Stimulated activated CD4-positive, alpha-beta T cell treated with anti-CD3 and anti-CD28 coated beads, Interleukin-1b, Interleukin-23, amount 100 ng/mL, for 4 hours (primary cell): ENCODE results near the gene PPP1R36.
"Not testable (repeated sequence)": the region's sequence is repeated elsewhere in the genome, so short reads cannot be mapped to it uniquely, and the experiment has no call there.

Experiments
- DNase-seq, 2 donors: peaks; one replicate each; pipeline ENCODE4 v3.0.0-alpha.2; 2020; ENCODE audit warnings: low read depth in 2 of 2

Gene PPP1R36

GRCh38 chr14:64566651-64567122 lies 16.9 kb downstream of the PPP1R36 start:
- no peak for DNase-seq

GRCh38 chr14:64569138-64569631 lies 19.4 kb downstream of the PPP1R36 start:
- no peak for DNase-seq

DNA sequence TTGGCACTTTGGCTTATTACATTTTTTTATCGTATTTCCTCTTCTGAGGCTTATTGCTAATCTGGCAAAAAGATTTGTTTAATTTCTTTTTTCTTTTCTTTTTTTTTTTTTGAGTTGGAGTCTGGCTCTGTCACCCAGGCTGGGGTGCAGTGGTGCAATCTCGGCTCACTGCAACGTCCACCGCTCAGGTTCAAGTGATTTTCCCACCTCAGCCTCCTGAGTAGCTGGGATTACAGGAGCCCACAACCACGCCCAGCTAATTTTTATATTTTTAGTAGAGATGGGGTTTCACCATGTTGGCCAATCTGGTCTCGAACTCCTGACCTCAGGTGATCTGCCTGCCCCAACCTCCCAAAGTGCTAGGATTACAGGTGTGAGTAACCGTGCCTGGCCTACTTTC lies 19.9 kb downstream of the PPP1R36 start:
- not testable (repeated sequence) for DNase-seq

- no peak for DNase-seq
Observed at GRCh38 chr14:64572386-64573104, 22.8 kb downstream of the PPP1R36 start.

DNA sequence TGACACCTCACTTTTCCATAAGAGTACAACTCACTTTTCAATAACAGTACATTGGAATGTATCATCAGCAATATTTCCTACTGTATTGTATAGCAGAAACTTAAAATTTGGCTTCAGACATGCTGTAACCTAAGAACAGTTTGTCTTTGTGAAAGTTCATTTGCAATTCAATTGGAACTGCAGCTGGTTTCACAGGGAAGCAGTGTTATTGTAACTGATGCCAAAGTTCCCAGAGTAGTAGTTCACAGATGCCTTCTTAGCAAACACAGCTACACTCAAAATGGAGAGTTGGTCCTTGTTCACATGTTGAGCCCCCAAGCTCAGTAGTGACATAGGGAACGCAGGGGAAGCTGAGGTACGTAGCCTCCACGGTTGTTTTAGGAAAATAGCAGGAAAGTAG lies 23.3 kb downstream of the PPP1R36 start:
- no peak for DNase-seq

GRCh38 chr14:64574371-64575107 lies 24.8 kb downstream of the PPP1R36 start:
- no peak for DNase-seq

GRCh38 chr14:64577211-64577610 lies 27.4 kb downstream of the PPP1R36 start:
- DNase-seq: no peak

- no peak for DNase-seq
Observed at GRCh38 chr14:64580467-64580866, 30.7 kb downstream of the PPP1R36 start.

GRCh38 chr14:64581363-64581762 lies 31.6 kb downstream of the PPP1R36 start:
- DNase-seq: no peak

DNA sequence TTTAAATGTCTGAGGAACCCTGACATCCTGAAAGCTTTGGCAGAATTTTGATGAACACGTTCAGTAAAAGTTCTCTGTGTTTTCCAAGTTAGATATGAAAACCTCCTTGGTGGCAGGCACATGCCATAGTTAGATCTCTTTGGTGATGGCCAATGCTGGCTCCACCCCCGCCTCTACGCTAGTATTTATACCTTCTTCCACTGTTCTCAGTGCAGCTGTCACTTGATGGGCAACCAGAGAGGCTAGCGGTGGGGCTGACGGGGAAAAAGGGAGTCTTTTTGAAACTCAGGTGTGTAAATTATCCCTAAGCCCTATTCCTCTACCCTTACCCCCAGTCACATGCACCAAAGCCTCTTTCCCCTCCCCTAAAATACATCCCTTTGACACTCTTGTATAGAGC lies 32.1 kb downstream of the PPP1R36 start:
- no peak for DNase-seq

GRCh38 chr14:64584190-64584589 lies 34.4 kb downstream of the PPP1R36 start:
- no peak for DNase-seq

DNA sequence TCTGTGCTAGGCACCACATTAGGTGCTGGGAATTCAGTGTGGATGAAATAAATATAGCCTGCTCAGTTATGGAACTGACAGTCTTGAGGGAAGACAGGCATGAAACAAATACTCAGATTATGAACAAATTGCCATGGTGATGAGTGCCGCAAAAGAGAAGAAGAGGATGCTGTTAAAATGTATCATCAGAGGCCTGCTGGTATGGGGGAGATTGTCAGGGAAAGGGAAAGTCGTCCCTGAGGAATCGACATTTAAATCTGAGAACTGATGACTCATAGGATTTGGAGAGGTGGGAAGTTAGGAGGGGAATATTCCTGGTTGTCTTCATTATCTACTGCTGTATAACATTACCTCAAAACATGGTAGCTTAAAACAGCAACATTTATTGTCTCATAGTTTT lies 42.0 kb downstream of the PPP1R36 start:
- DNase-seq: no peak

GRCh38 chr14:64594438-64594837 lies 44.7 kb downstream of the PPP1R36 start:
- no peak for DNase-seq

GRCh38 chr14:64598404-64598803 lies 48.6 kb downstream of the PPP1R36 start:
- DNase-seq: no peak

- no peak for DNase-seq
Observed at GRCh38 chr14:64601571-64601970, 51.8 kb downstream of the PPP1R36 start.

- no peak for DNase-seq
Observed at GRCh38 chr14:64602826-64603225, 53.1 kb downstream of the PPP1R36 start.

DNA sequence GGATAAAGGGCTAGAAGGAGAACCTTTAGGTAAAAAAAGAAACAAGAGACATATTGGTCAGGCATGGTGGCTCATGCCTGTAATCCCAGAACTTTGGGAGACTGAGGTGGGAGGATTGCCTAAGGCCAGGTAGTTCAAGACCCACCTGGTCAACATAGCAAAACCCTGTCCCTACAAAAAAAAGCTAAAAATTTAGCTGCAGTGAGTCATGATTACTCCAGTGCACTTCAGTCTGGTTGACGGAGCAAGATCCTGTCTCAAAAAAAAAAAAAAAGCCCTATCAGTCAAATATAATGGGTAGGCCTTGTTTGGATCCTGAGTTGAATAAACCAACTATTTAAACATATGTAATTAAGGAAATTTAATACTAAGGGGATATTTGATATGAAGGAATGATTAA lies 54.2 kb downstream of the PPP1R36 start:
- no peak for DNase-seq

GRCh38 chr14:64604881-64605280 lies 55.1 kb downstream of the PPP1R36 start:
- no peak for DNase-seq

DNA sequence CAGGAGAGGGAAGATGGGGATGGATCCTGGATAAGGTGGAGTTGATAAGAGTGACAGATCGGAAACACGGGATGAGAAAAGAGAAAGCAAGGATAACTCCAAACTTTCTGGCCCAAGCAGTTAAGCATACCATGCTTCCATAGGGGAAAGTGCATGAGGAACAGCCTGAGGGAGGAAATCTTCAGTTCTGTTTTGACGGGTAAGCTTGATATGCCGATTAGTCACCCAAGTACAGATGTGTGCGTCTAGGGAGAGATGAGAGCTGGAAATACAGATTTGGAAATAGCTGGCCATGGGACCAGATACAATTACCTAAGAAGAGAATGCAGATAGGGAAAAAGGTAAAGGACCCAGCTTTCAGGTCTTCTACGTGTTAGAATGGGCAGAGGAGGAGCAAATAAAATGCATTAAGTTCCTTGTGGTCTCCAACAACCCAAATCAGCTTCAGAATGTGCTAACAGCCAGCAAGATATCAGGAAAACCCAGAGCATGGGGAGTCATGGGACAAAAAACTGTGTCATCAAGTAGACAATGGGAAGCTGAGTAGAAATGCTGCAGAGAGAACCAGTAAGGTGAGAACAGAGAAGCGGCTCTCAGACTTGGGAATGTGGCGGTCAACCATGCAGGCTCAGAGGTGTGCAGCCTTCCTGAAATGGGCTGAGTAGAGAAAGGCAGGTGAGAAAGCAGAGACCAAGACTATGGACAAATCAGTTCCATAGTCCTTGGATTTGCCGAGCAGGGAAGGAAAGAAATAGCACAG lies 56.3 kb downstream of the PPP1R36 start:
- no peak for DNase-seq

- DNase-seq: no peak
Observed at GRCh38 chr14:64610049-64610746, 60.4 kb downstream of the PPP1R36 start.

DNA sequence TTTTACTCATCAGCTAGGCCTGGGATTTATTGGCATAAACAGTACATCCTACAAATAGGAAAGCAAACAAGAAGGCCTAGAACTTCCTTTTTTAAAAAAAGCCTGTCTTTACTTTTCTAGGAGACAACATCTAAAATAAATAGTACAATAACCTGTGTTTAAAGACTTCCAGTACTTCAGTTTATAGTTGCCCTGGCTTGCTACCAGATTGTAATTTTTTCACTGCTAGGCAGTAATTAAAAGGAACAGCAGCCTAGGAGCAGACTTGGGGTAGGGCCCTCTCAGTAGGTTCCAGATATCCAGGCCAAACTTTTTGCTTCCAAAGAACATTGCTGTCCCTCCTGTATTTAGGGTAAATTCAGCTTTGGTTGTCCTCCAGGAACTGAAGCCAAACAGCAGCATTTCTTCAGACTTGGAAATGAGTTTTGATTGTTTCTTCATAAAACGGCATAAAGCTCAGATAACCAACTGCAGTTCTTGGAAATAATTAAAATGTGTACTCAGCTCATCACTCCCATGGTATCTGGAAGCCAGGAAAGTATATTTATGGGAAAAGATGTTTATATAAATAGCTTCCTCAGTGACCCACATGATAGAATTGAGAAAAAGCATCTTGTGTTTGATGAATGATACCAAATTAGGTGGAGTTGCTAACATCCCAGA lies 61.7 kb downstream of the PPP1R36 start:
- no peak for DNase-seq
